NOMO-1 (cell line): Measurements from ENCODE around the gene ALPP.
"Not testable (repeated sequence)": the region's sequence is repeated elsewhere in the genome, so short reads cannot be mapped to it uniquely, and the experiment has no call there.

Experiments
- DNase-seq, 2 experiments: peaks; one replicate each; lab custom pipeline; 2025; ENCODE audit not compliant: unreplicated experiment in 2 of 2; lab: John Stamatoyannopoulos, UW

The ALPP gene

DNA sequence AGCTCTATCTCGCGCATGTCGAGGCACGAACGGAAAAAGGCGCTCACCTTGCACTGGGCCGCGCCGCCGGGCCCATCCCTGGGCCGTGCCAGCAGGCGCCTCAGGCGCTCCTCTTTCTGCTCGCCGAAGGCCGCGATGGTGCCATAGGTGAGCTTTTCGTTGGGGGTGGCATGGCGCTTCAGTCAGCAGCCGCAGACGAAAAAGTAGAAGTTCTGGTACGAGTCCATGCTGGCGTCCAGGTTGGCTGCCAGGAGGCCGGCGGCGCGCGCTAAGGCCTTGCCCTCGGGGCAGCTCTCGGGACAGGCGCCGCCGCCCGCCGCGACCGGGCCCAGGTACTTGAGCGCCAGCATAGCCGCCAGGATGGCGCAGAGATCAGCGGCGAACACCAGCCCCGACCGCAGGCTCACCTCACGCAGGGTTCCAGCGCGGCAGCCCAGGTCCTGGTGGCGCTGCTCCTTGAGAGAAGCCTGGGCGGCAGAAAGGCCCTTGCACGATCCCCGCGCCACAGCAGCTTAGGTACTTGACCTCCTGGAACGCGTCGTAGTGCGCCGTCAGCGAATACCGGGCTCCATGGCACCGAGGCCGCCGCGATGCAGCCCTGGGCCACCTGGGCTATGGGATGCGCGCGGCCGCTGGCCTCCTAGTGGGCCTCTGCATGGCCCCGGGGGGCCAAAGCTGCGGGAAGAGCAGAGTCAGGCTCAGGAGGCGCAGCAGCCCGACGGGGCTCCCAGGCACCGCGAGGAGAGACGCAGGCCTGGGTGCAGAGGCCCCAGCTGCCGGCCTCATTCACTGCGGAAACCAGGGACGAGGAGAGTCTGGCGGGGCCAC lies 40.9 kb downstream of the ALPP start:
- DNase-seq = no peak

DNA sequence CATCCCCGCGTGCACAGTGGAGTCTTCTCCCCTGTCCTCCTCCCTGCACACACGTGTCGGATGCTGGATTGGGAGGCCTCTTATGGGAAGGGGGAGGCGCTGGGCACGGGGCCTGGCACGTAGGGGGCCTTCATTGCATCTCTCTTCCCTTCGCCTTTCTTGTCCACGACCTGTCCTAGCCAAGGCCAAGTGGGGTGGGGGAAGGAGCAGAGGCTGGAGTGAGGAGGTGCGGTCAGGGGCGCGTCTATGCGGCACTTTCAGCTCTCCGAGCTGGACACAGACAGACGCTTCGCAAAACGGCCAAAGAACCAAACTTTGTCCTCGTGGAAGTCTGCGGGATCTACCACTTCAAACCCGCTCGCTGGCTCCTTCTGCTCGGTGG lies 41.5 kb downstream of the ALPP start:
- no peak for DNase-seq

DNA sequence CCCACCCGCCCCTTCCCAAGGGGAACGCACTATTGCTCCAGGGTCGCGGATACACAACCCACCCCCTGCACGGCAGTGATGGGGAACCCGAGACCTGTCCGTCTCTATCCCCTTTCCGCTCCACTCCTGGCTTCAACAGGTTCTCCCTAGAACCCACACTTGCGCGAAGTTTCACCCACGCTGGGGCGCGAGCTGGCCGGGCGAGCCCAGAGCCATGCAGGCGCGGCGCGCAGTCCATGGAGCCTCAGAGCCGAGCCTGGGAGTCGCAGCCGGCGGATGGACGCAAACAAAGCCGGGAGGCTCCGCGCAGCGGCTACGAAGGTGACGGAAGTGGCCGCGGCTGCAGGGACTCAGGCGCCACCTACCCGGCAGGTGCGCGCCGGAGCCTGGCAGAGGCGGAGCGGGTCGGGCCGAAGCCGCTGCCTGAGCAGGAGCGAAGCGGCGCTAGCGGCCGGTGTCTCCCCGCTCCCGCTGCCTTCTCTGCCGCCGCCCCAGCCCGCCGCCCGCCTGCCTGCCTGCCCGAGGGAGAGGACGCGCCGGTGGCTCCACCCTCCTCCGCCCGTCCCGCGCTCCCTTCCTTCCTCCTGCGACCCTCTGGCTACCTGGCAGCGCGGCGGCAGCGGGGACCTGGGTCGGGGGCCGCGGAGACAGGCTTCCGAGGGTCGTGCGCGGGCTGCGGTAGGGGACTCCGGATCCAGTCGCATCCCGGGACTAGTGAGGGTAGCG lies 42.1 kb downstream of the ALPP start:
- no peak for DNase-seq

DNA sequence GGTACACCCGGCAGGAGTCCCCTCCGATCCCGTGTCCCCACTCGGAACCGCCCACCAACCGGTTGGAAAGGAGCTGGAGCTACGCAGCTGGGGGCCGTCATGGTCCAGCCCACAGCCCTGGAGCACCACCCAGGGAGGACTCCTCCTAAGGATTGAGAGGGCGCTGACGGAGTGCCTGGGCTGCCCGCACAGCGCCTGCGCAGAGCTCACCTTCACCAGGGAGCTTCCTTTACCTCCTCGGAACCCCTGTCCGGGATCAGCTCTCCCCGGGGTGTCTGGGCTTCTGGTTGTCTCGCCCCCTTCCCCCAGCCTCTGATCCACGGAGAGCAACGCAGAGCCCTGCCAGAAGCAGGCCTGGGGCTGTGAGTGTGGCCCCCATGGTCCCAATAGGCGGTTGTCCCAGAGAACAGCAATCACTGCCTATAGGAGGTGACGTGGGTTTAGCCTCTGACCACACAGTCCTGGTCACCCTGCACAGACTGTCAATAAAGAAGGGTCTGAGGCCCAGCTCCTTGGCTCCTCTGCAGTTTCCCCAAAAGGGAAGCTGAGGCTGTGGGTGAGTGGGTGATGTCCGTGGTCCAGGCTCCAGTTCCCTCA lies 42.7 kb downstream of the ALPP start:
- DNase-seq = no peak

DNA sequence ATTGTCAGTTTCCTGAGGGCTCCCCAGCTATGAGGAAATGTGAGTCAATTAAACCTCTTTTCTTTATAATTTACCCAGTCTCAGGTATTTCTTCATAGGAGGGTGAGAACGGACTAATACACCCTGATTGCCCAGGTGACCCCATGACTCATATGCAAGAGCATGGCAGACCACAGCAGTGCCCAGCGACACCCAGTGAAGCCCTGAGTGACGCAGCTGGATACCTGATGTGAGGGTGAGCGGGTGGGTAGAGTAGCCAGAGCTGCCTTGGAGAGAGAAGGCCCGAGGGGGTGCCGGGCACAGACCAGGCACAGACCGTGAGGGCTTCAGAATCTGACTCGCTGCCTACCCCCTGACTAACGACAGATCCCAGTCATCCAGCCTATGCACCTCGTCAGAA lies 43.5 kb downstream of the ALPP start:
- no peak for DNase-seq

DNA sequence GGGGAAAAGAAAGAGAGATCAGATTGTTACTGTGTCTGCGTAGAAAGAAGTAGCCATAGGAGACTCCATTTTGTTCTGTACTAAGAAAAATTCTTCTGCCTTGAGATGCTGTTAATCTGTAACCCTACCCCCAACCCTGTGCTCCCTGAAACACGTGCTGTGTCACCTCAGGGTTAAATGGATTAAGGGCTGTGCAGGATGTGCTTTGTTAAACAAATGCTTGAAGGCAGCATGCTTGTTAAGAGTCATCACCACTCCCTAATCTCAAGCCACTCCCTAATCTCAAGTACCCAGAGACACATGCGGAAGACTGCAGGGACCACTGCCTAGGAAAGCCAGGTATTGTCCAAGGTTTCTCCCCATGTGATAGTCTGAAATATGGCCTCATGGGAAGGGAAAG lies 44.4 kb downstream of the ALPP start:
- not testable (repeated sequence) for DNase-seq

DNA sequence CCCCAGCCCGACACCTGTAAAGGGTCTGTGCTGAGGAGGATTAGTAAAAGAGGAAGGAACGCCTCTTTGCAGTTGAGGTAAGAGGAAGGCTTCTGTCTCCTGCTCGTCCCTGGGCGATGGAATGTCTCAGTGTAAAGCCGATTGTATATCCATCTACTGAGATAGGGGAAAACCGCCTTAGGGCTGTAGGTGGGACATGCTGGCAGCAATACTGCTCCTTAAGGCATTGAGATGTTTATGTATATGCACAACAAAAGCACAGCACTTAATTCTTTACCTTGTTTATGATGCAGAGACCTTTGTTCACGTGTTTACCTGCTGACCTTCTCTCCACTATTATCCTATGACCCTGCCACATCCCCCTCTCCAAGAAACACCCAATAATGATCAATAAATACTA lies 44.9 kb downstream of the ALPP start:
- DNase-seq = not testable (repeated sequence)

DNA sequence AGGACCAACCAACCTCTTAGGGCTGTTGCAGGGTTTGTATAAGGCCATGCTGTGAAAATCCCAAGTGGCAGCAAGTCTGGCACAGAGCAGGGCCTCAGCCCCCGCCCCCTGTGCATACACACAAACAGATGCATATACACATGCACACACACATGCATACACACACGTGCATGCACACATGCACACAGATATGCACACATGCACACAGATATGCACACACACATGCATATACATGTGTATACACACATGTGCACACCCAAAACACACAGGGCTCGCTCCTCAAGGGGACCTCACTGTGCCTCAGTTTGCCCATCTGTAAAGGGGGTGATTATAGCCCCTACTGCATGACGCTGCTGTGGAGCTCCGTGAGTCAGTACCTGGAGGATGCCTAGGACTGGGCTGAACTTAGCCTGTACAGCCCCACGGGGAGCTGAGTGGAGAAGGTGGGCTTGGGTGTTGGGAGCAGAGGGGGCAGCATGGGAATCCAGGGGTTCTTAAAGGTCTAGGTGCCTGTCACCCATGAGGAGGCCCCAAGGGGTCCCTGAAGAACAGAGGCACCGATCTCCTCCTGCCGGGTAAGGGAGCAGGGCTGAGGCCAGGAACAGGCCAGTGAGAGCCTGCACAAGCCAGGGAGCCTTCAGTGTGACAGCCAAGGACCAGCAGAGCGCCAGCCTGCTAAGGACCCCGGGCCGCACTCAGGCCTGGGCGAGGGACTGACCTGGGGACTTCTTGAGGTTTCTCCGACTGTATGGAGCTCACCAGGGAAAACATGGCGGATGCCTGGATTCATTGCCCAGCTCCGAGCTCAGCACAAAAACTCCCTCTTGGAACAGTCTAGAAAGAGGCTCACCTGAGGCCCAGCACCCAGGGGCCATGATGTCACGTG lies 53.4 kb downstream of the ALPP start:
- DNase-seq = no peak
